ENCODE results near the gene IRS1.

The IRS1 gene

DNA sequence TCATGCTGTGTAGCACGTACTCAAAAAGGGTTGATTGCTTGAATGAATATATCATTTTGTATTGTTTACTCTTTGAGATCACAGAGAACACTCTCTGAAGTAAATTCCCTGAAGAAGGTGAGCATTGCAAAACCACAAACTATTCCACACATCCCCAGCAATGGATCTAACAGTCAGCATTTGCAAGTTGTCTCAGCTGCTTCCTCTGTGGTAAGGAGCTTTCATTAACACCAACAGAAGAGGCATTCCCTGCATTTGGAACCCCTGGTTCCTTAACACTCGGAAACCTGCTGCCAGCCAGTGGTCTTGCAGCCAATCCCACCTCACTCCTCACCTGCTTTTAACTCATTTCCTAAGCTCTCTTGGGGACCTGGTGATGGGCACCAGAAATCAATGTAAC, 108.4 kb downstream of the IRS1 start:
- no peak for DNase-seq (ENCODE audit: low read depth)

DNA sequence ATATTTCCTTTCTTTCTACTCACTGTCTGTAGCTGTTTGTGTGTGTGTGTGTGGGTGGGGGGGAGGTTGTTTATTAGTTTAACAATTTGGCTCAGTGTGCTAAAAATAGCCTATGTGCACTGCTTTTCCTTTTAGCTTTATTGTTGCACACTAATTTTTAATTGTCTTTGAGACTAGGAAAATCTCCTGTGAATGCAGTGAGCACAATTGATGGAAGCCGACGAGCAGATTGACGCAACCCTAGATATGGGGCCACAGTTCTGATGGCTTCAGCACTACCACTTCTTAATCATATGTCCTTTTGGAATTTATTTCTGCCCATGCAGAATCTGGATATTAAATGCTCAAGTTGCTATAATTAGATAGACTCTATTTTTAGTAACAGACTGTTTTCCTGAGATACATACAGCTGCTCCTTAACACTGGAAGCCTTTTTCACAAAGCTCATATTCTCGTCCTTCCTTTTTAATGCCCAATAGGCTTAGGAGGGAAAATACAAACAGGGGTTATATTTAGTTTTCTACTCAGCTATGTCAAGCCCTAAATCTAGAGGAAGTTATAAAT, 109.1 kb downstream of the IRS1 start:
- no peak for DNase-seq (ENCODE audit: low read depth)

DNA sequence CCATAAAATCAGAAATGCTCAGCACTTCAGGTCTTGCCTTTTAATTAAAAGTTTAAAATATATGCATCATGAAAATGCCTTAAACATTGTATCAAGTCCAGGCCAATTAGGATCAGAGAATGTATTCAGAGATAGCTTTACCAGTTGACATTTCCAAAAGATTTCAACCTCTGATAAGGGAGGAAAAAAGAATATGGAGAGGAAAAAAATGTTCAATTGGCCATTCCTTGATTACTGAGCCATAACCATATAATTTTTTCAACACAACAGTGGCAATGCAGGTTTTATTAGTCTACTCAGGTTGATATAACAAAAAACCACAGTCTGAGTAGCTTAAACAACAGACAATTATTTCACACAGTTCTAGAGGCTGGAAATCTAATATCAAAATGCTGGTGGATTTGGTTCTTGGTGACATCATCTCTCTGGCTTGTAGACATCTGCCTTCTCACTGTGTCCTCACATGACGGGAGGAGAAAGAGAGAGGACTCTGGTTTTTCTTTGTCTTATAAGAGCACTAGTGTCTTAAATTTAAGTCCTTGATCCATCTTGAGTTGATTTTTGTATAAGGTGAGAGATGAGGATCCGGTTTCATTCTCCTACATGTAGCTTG, 111.9 kb downstream of the IRS1 start:
- no peak for DNase-seq (ENCODE audit: low read depth)

GRCh38 chr2:226684563-226684959, 115.1 kb downstream of the IRS1 start:
- no peak for DNase-seq (ENCODE audit: low read depth)

DNA sequence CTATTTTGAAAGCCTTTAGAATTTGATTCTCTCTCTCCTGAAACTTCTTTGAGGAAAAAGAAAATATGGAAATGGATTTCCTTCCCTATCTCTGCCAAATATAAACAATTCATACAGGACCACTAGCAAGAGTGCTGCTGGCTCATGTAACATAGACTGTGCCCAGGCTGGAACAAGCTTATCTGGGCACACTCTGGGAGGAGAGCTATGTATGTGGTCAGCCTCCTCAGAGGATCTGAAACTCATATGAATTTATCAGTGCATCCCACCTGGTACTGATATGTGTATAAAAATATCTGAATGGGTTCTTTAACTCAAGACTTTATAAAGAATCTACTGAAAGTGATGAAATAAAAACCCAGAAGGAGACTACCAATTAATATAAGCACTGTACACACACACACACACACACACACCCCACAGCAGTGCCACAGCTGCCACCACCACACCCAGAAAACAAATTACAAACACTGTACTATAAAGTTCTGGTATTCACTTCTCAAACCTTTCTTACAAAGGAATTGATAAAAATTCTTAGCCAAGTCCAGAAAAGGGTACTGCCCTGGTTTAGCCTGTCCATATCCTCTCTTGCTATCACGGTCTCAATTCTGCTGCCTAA, 115.6 kb downstream of the IRS1 start:
- no peak for DNase-seq (ENCODE audit: low read depth)

DNA sequence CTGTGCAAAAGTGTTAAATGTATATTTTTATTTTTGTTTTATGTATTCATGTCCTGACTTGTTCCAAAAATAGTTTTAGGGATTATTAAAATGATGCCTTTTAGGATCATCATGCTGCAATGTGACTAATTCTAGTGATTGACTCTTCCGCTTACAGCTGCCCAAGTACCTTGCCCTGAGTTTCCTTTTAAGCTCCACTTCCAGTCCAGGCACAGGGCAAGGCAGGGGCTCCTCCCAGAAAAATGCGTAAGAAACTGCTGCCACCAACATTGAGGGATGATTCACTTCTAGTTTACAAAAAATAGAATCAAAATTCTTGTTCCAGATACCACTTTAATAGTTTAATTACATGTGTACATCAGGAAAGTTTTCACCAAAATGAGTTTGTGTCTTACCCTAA, 116.4 kb downstream of the IRS1 start:
- DNase-seq (ENCODE audit: low read depth) = no peak

Measured in activated T-cell treated with anti-CD3 and anti-CD28 coated beads for 24 hours (primary cell).